ENCODE results near the gene GRPEL1. TPM values are rescaled to one million over a fixed set of nuclear protein-coding genes. Genes with fewer than 3 reads are reported as not detected.

GRPEL1 gene
- total and polyA plus RNA-seq, 9 of the 15 experiments (the other 6 are each of a cell fraction or from before 2014, with no cell fraction given), result 43.4 to 192 (median 86.6) TPM

DNA sequence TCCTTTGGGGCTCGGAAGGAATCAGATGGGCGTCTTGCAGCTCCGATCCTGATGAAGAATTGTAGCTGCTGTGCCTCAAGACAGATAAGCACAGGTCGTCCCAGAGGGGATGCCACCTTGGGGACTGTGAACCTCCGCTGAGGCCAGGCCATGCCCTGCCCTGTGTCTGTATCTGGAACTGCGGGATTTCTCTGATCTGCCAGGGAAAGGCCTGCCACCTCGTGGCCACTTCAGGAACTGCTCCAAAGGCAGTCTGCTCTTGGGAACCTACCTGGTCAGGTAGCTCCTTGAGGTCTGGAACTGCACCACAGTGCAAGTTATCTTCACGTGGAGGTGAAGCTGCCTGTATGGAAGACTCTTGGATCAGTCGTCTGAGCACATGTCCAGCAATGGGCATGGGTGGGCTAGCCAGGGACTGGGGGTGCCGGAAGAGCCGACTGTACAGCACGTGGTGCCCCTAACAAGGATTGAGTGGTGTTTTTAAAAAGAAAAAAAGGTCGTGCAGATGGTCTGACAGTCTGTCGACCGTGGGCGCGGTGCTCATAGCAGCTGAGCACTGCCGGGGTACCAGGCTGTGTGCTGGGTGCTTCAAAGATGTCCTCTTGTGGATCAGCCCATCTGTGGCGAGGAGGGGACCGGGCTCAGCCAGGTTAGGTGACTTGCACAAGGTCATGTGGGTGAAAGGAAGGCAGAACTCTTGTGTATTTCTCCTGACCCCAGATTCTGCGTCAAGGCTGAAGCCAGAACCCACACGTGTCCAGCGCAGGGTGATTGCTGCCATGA lies 3.1 kb upstream of the GRPEL1 start (continued):
- TF ChIP-seq CHAMP1 (IDR thresholded peaks at IDR 0.05) (no peak), ARID1B (IDR thresholded peaks at IDR 0.05) (no peak), MTA3 (IDR thresholded peaks at IDR 0.05; ENCODE audit: borderline replicate concordance) (0 out of 2 replicates have a peak, but pooled peaks have one; percentile 47), BCOR (IDR thresholded peaks at IDR 0.05) (no peak), CHCHD3 (CRISPR knock-in tag; IDR thresholded peaks at IDR 0.05) (no peak), ZSCAN32 (CRISPR knock-in tag; IDR thresholded peaks at IDR 0.05) (no peak), GATA2 (CRISPR knock-in tag; IDR thresholded peaks at IDR 0.05) (no peak), RB1 (IDR thresholded peaks at IDR 0.05; ENCODE audit: low read depth) (peak; percentile 61; the same call in 1 of the 2 replicates), POLR2AphosphoS5 (IDR thresholded peaks at IDR 0.05; ENCODE audit: control insufficient read depth, insufficient read depth, low read depth, low read length) (no peak), SPI1 (IDR thresholded peaks at IDR 0.05; ENCODE audit: borderline replicate concordance, low read depth, low read length) (no peak), SFPQ (IDR thresholded peaks at IDR 0.05; ENCODE audit: low read depth, low read length) (no peak), NCOR1 (IDR thresholded peaks at IDR 0.05) (no peak), CC2D1A (IDR thresholded peaks at IDR 0.05) (peak; percentile 34; the same call in 1 of the 2 replicates), FOXK2 (conservative IDR thresholded peaks at IDR 0.05 in 1 of 2, IDR thresholded peaks at IDR 0.05 in 1 of 2; ENCODE audit: low read depth in 2 of 2) (peak in 1 of 2 experiments; percentile 30; a peak in 1 of 4 replicates), ZNF212 (CRISPR knock-in tag; IDR thresholded peaks at IDR 0.05) (no peak), CTCF (IDR thresholded peaks at IDR 0.05 in 2 of 3, conservative IDR thresholded peaks at IDR 0.05 in 1 of 3; ENCODE audit: insufficient read depth in 2 of 3, low read depth in 1 of 3, low read length in 3 of 3) (peak; percentile 93 to 99 (median 97)), NR4A1 (CRISPR knock-in tag; IDR thresholded peaks at IDR 0.05) (no peak), NR4A1 (tag; IDR thresholded peaks at IDR 0.05) (no peak), SAP30 (IDR thresholded peaks at IDR 0.05; ENCODE audit: borderline replicate concordance, insufficient read depth, low read depth, low read length, poor library complexity, severe bottlenecking) (no peak), SMARCB1 (IDR thresholded peaks at IDR 0.05; ENCODE audit: insufficient read length, low read depth) (no peak)
- TF ChIP-seq, protein P1, sequence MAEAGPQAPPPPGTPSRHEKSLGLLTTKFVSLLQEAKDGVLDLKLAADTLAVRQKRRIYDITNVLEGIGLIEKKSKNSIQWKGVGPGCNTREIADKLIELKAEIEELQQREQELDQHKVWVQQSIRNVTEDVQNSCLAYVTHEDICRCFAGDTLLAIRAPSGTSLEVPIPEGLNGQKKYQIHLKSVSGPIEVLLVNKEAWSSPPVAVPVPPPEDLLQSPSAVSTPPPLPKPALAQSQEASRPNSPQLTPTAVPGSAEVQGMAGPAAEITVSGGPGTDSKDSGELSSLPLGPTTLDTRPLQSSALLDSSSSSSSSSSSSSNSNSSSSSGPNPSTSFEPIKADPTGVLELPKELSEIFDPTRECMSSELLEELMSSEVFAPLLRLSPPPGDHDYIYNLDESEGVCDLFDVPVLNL (CRISPR knock-in tag; IDR thresholded peaks at IDR 0.05; ENCODE audit: low read depth), result no peak

Data from K562 (cell line).